Measurements from ENCODE around the gene THAP4. TPM values are rescaled to one million over a fixed set of nuclear protein-coding genes. Genes with fewer than 3 reads are reported as not detected.

Gene THAP4
- total RNA-seq, 2 donors from 2014 or later = 44.4 to 59.0 TPM

DNA sequence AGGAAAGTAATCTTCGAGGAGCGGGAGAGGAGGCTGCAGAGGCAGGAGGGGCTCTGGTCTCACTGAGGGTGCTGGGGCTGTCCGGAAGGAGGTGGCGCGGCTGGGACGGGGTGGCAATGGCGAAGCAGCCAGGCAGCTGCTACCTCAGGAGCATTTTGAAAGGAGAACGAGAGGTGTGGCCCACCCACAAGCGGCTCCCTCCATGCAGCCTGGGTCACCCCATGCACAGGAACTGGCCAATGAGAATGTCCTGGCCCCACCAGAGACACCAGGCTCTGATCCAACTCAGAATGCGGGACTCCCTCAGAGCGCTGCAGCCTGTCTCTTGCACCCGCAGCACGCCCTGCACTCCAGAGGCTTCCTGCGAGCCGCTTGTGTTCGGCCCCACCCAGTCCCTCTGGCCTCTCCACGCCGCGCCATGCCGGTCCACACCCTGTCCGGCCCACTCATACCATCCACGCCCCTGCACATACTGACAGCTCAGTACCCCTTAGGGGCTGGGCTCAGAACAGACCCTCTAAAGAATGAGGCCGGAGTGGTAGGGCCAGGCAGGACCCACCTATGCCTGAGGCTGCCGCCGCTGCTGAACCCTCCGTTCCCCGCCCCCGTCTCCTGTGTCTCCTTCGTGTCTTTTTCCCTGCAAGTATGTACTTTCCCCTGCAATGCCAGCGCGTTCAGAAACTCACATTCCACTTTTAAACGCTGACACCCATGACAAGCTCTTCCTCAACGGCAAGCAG, 84.8 kb downstream of the THAP4 start:
- Histone ChIP-seq H3K9me3 (no peaks in the 10 kb centered on the region), H3K27ac (no peak overlapping the region), H3K4me3 (no peak overlapping the region), H3K36me3 (replicated peaks in 1 of 2; ENCODE audit: insufficient read depth in 1 of 2, low read depth in 2 of 2) (no peaks in the 10 kb centered on the region), H3K27me3 (no peaks in the 10 kb centered on the region), H3K4me1 (no peaks in the 10 kb centered on the region)
- no peak for DNase-seq
- TF ChIP-seq POLR2A (IDR thresholded peaks at IDR 0.05) = no peak
- TF ChIP-seq, protein P1, sequence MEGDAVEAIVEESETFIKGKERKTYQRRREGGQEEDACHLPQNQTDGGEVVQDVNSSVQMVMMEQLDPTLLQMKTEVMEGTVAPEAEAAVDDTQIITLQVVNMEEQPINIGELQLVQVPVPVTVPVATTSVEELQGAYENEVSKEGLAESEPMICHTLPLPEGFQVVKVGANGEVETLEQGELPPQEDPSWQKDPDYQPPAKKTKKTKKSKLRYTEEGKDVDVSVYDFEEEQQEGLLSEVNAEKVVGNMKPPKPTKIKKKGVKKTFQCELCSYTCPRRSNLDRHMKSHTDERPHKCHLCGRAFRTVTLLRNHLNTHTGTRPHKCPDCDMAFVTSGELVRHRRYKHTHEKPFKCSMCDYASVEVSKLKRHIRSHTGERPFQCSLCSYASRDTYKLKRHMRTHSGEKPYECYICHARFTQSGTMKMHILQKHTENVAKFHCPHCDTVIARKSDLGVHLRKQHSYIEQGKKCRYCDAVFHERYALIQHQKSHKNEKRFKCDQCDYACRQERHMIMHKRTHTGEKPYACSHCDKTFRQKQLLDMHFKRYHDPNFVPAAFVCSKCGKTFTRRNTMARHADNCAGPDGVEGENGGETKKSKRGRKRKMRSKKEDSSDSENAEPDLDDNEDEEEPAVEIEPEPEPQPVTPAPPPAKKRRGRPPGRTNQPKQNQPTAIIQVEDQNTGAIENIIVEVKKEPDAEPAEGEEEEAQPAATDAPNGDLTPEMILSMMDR (IDR thresholded peaks at IDR 0.05) = no peak
- intact Hi-C loops (cut with DNase I) = no loop called here
- WGBS, 2 donors = 82 to 85% methylated on average over 20 to 33 of the region's 33 CpGs
- no peak for ATAC-seq

DNA sequence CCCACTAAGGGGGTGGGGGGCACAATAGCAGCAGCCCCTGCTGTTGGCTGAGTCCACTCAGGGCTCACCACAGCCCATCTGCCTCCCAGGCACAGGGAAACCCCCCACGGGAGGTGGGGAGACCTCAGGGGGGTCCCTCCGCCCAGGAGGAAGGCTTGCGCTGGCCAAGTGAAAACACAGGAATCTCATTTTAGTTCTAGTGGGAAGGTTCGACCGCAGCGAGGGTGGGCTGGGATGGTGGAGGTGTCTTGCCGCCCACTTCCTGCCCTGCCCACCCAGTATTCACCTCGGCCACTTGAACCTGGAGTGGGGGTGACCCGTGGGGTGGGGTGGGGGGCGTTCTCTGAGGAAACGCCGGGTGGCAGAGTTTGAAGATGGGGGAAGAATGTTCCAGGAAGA, 85.4 kb downstream of the THAP4 start:
- DNase-seq (no peak), ATAC-seq (no peak)
- no peaks in the 10 kb centered on the region for H3K36me3 ChIP-seq (replicated peaks in 1 of 2; ENCODE audit: insufficient read depth in 1 of 2, low read depth in 2 of 2)
- H3K27me3 ChIP-seq = no peaks in the 10 kb centered on the region
- no peaks in the 10 kb centered on the region for H3K9me3 ChIP-seq
- intact Hi-C loops (cut with DNase I) = no loop called here
- no peak overlapping the region for H3K27ac ChIP-seq
- no peaks in the 10 kb centered on the region for H3K4me1 ChIP-seq
- no peak overlapping the region for H3K4me3 ChIP-seq
- no peak for TF ChIP-seq POLR2A (IDR thresholded peaks at IDR 0.05)
- TF ChIP-seq, protein P1 (IDR thresholded peaks at IDR 0.05) = no peak
- 59 to 78% methylated on average over 8 to 12 of the region's 12 CpGs for WGBS, 2 donors

DNA sequence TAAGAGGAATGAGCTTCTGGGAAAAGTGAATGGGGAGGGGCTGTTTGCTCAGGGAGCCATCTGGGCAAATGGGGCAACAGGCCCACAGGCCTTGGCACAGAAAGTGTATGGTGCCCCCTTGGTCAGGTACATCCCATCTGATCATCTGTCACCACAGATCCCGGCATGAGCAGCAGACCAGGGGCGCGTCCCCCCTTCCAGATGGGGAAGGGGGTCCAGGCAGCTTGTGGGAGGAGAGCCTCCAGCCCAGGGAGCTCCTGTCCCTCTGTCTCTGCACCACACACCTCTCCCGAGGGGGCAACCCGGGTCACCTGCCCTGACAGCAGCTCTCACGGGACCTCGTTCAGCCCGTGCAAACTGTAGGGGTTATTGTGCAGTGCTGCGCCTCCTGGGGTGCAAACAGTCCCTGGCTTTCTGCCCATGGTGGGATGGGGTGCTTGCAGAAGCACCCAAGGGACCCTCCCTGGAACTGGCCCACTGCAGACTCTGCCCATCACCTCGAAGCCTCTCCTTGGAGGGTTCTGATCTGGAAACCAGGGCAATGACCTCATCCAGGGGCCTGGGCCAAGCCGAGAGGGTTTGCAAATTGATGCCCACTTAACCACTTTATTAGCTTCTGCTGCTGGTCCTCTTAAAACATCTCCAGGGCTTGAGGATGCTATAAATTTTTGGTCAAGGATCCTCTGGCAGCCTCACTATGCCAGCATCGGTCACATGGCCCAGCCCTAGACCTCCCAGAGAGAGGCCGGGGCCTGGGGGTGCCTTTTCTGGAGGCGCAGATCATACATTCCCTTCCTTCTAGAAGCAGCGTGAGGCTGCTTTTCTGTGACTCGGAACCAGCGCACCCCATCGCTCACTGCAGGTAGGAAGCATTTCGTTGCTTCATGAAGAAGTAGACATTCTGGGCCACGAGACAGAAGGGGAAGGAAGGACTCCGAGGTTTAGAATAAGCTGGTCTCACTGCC, 86.1 kb downstream of the THAP4 start:
- H3K27me3 ChIP-seq = no peaks in the 10 kb centered on the region
- TF ChIP-seq, protein P1 (IDR thresholded peaks at IDR 0.05) = no peak
- TF ChIP-seq POLR2A (IDR thresholded peaks at IDR 0.05) = no peak
- no peak overlapping the region for H3K27ac ChIP-seq

DNA sequence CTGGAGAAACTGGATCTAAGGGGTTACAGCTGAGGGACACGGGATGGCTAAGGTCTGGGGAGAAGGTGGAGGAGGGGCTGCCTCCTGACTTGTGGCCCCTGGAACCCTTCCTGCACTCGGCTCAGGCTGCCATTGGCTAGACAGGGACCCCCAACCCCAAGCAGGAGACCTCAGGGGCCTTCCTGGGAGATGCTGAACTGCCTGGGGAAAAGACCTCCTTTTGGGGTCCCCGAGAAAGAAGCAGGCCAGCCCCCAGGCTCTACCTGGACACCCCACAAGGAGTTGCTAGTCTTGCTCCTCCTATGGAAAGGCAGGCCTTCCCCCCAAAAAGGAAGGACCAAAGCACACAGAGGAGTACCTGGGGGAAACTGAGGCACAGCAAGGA, 88.5 kb downstream of the THAP4 start:
- DNase-seq = no peak
- Histone ChIP-seq H3K27me3 (no peaks in the 10 kb centered on the region), H3K27ac (no peak overlapping the region), H3K9me3 (no peaks in the 10 kb centered on the region), H3K36me3 (replicated peaks in 1 of 2; ENCODE audit: insufficient read depth in 1 of 2, low read depth in 2 of 2) (no peaks in the 10 kb centered on the region), H3K4me1 (no peaks in the 10 kb centered on the region), H3K4me3 (no peak overlapping the region)
- TF ChIP-seq, protein P1 (IDR thresholded peaks at IDR 0.05) = no peak
- TF ChIP-seq POLR2A (IDR thresholded peaks at IDR 0.05) = no peak
- no peak for ATAC-seq
- intact Hi-C loops (cut with DNase I) = no loop called here
- WGBS, 2 donors = 92% methylated on average over 2 of the region's 3 CpGs; no CpG with 5 or more reads in 1 of the 2 donors

More for the DNA sequence above, 86.1 kb downstream of the THAP4 start:
- Histone ChIP-seq H3K4me3 (no peak overlapping the region), H3K36me3 (replicated peaks in 1 of 2; ENCODE audit: insufficient read depth in 1 of 2, low read depth in 2 of 2) (no peaks in the 10 kb centered on the region), H3K9me3 (no peaks in the 10 kb centered on the region), H3K4me1 (no peaks in the 10 kb centered on the region)
- intact Hi-C loops (cut with DNase I) = no loop called here
- 79 to 83% methylated on average over 16 to 21 of the region's 21 CpGs for WGBS, 2 donors
- no peak for ATAC-seq
- DNase-seq = no peak

All from body of pancreas (tissue), 4 donors.